DMS 273 (cell line): ENCODE data around the gene RAD51B.
A peak's percentile ranks its signal among the peaks of the same experiment; 100 is the strongest.

Source experiments
- DNase-seq: peaks from one replicate; lab custom pipeline; 2025; ENCODE audit not compliant: unreplicated experiment; lab: John Stamatoyannopoulos, UW

Gene RAD51B

GRCh38 chr14:68739701-68740100, 920.1 kb downstream of the RAD51B start:
- DNase-seq: no peak

- no peak for DNase-seq
These were observed 921.4 kb downstream of the RAD51B start for GRCh38 chr14:68740788-68741476.

- no peak for DNase-seq
These were observed 921.9 kb downstream of the RAD51B start for GRCh38 chr14:68741477-68741791.

DNA sequence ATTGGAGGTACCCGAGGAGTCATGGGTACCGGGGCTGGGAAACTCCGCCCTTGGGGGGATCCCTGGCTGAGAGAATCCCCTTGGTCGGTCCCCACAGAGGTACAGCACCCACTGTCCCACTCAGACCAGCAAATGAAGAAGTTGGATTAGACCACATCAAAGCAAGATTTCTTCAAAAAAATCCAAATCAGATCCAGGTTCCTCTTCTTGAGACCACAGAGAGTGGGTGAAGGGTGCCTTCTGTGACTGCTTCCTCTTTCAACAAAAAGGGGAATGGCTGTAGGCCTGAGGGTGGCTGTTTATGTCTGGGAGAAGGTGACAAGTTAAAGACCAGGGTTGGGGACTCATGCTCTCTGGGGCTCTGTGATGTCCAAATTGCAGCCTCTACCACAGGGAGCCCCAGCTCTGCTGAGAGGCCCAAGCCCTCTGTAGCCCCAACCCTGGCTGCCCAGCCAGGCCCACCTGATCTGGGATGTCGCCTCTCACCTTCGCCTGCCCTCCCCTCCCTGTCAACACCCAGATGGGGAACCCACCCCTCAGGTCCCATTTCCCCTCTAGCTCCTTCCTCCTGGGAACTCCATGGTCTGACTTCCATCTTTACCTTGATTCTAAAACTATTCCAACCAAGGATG, 922.4 kb downstream of the RAD51B start:
- no peak for DNase-seq

- DNase-seq: no peak
These were observed 925.0 kb downstream of the RAD51B start for GRCh38 chr14:68744613-68745012.

DNA sequence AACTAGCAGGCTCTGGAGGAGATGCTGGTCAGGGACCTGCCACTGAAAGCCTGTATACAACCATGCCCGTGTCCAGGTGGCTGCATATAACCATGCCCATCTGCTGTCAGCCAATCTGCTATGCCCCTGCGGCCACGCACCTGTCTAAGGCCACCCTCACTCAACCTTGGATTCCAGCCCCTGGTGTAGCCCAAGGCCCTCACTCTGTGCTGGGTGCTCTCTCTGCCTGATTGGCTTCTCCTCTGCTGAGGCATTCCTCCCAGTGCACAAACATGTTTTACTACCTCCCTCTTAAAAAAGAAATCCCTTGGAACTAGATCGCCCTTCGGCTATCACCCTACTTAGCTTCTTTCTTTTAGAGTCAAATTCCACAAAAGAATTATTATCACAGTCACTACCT, 927.8 kb downstream of the RAD51B start:
- DNase-seq: no peak

DNA sequence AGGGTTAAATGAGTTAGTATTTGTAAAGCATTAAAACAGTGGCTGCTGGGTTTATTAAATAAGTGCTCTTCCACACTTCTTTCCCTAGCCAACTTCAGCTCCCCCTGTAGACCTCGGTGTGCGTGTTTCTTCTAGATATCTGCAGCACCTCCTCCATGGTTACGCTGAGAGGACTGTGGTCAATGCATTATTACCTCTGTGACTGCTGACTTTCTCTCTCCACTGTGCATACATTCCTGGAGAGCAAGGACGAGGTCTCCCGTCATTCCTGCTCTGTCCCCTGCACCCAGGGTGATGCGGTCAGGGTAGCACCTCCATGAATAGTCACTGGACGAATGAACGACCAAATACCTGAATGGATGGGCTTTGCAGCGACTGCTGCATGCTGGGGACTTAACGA, 928.7 kb downstream of the RAD51B start:
- no peak for DNase-seq

DNA sequence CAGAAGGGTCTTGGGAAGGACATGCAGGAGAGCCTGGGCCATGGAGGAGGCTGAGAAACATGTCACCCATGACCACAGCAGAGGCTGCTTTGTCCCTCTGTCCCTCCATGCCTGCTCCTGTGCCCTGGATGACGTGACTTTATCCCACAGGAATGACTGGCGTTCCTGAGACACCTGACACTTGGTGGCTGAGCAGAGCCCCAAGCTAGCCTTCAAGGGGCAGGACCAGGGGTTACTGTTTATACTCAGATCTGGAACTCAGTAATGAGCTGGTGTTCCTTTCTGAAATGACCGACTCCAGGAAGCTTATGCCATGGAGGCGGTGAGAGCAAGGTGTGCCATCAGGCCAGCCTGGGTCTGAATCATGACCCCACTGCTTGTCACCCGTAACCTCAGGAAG, 929.1 kb downstream of the RAD51B start:
- DNase-seq: no peak

DNA sequence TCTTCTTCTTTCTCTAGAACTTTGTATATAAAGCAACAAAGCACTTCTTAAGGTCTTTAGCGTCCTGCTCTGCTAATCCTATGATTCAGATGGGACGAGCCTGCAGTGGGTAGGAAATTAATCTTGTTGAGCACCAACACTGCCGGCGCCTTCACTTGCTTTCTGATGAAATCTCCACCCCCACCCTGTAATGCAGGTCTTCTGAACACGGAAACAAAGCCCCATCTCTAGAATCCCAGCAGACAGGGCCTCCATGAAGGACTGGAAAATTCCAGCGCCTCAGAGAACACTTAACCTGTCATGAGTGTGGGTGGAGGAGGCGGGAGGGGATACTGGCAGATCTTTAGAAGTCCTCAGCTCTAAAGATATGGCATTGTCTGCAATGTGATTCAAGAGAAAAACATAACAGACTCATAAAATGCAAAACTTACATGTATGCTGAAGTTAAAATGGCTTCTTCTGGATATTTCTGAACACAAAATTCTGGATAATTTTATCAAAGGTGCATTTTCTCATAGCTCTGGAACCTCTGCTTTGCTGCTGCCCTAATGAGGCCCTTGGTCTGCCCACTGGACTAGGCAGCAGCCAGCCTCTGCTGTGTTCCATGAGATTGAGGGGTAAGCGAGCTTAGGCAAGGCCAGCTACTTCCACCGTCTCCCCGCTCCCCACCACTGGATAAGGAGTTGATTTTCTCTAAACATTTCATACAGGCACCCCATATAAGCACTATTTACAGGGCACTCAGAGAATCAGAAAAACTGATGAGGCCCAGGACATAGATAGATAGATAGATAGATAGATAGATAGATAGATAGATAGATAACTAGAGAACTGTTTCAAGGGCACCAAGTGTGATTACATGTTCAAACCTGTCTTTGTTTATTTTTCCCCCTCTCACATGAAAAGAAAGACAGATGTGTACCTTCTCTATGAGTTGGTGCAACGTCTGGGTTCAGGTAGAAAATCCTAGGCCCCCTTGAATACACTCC, 930.2 kb downstream of the RAD51B start:
- DNase-seq: no peak

- no peak for DNase-seq
These were observed 932.9 kb downstream of the RAD51B start for GRCh38 chr14:68752271-68753006.

DNA sequence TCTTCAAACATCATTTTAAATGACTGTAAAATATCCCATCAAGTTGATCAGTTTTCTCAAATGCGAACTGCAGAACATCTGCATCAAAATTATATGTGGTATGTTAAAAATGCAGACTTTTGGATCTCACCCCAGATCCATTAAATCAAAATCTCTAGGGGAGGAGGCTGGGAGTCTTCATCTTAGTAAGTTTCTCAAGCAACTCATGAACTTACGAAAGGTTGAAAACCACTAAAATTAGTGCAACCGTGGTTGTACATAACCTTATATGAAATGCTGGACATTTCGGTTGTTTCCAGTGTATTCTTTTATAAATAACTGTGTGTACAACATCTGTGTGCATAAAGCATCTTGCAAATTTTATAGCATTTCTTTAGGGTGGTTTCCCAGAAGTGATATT, 934.1 kb downstream of the RAD51B start:
- no peak for DNase-seq

GRCh38 chr14:68755016-68755353, 935.4 kb downstream of the RAD51B start:
- no peak for DNase-seq

- DNase-seq: no peak
These were observed 936.5 kb downstream of the RAD51B start for GRCh38 chr14:68756000-68756481.

DNA sequence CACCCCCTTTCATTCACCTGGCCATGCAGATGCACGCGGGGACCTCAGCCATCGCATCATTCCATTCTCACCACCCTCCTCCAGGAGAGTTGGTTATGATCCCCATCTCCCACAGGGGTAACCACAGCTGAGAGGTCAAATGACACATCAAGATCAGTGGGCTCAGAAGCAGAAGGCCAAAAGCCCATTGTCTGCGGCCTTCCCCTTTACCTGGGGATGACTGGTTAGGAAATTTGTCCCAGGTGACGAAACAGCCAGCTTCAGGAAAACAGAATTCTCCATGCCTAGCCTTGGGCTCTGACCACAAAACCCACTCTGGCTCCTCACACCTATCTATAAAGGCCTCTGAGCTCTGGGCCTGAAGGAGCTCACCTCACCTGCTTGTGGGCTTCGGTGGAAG, 937.2 kb downstream of the RAD51B start:
- no peak for DNase-seq

GRCh38 chr14:68757618-68758081, 938.1 kb downstream of the RAD51B start:
- peak; percentile 8 for DNase-seq

DNA sequence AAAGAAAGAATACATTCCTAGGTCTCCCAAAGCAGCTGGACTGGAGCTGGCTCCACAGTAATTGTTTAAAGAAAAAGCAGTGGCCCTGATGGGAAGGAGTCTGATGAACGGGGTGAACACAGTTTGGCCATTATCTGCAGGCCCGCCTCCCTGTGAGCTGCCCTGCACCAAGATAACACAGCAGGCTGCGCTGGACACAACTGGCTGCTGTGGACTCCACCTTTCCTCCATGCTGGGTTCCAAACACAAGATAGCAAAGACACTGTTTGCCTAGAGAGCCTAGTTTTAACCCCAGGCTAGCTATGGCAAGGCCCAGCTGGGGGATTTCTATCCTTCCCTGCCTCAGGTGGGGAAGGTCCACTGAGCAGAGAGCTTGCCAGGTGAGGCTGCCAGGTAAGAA, 938.7 kb downstream of the RAD51B start:
- DNase-seq: no peak

- no peak for DNase-seq
These were observed 939.5 kb downstream of the RAD51B start for GRCh38 chr14:68759017-68759560.

- DNase-seq: no peak
These were observed 940.4 kb downstream of the RAD51B start for GRCh38 chr14:68759937-68760336.

GRCh38 chr14:68760761-68761160, 941.2 kb downstream of the RAD51B start:
- no peak for DNase-seq

- DNase-seq: no peak
These were observed 941.8 kb downstream of the RAD51B start for GRCh38 chr14:68761391-68761790.
